PFSK-1 (cell line): ENCODE results near the gene GRB10.

Experiments
- FOXP2 ChIP-seq: optimal IDR thresholded peaks from 2 replicates; pipeline ENCODE3; 2011; ENCODE audit warnings: borderline replicate concordance, control low read depth, inconsistent platforms; ENCODE audit not compliant: insufficient read depth; ENCODE audit errors: extremely low read length, extremely low read depth
- POLR2AphosphoS5 ChIP-seq: IDR thresholded peaks from 2 replicates; pipeline ENCODE4 v1.6.1; 2012; ENCODE audit warnings: low read depth, mild to moderate bottlenecking, control low read depth, low read length, moderate library complexity
- SIN3A ChIP-seq: IDR thresholded peaks from 2 replicates; pipeline ENCODE4 v1.6.1; 2012; ENCODE audit warnings: mild to moderate bottlenecking, low read length, moderate library complexity, borderline replicate concordance; ENCODE audit not compliant: insufficient read depth
- TAF1 ChIP-seq: IDR thresholded peaks from 2 replicates; pipeline ENCODE4 v1.6.1; 2012; ENCODE audit warnings: low read length, control low read depth, borderline replicate concordance; ENCODE audit not compliant: insufficient read depth
- TF ChIP-seq, protein P1 (sequence below), 2 experiments: IDR thresholded peaks; 2 replicates each; pipeline versions ENCODE4 v1.6.1 to v1.8.0; 2011 to 2012; ENCODE audit warnings: low read depth in 2 of 2, low read length in 2 of 2, control low read depth in 1 of 2, inconsistent platforms in 1 of 2, mild to moderate bottlenecking in 1 of 2, moderate library complexity in 1 of 2; ENCODE audit not compliant: insufficient read depth in 1 of 2

Gene GRB10

DNA sequence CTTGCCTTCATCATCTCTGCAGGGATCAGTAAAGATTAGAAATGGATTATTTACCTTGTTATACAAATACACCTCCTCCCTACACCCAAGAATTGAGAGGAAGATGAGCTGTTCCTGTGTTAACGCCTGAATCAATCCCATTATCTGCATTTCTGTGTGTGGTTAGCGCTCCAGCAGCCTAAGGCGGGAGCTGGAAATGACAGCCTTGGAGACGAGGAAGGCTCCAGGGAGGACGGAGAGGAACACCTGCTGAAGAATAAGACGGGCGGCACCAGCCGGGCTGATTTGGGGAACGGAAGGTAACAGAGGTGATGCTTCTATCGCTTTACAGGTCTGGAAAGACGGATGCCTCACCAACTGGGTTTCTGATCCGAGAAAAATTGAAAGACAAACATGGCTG, 183.3 kb downstream of the GRB10 start:
- TF ChIP-seq TAF1 (no peak), FOXP2 (no peak), SIN3A (no peak), POLR2AphosphoS5 (no peak)
- TF ChIP-seq, protein P1, sequence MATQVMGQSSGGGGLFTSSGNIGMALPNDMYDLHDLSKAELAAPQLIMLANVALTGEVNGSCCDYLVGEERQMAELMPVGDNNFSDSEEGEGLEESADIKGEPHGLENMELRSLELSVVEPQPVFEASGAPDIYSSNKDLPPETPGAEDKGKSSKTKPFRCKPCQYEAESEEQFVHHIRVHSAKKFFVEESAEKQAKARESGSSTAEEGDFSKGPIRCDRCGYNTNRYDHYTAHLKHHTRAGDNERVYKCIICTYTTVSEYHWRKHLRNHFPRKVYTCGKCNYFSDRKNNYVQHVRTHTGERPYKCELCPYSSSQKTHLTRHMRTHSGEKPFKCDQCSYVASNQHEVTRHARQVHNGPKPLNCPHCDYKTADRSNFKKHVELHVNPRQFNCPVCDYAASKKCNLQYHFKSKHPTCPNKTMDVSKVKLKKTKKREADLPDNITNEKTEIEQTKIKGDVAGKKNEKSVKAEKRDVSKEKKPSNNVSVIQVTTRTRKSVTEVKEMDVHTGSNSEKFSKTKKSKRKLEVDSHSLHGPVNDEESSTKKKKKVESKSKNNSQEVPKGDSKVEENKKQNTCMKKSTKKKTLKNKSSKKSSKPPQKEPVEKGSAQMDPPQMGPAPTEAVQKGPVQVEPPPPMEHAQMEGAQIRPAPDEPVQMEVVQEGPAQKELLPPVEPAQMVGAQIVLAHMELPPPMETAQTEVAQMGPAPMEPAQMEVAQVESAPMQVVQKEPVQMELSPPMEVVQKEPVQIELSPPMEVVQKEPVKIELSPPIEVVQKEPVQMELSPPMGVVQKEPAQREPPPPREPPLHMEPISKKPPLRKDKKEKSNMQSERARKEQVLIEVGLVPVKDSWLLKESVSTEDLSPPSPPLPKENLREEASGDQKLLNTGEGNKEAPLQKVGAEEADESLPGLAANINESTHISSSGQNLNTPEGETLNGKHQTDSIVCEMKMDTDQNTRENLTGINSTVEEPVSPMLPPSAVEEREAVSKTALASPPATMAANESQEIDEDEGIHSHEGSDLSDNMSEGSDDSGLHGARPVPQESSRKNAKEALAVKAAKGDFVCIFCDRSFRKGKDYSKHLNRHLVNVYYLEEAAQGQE (IDR thresholded peaks at IDR 0.05; ENCODE audit: insufficient read depth in 1 of 2, low read depth in 2 of 2, low read length in 2 of 2): no peak

DNA sequence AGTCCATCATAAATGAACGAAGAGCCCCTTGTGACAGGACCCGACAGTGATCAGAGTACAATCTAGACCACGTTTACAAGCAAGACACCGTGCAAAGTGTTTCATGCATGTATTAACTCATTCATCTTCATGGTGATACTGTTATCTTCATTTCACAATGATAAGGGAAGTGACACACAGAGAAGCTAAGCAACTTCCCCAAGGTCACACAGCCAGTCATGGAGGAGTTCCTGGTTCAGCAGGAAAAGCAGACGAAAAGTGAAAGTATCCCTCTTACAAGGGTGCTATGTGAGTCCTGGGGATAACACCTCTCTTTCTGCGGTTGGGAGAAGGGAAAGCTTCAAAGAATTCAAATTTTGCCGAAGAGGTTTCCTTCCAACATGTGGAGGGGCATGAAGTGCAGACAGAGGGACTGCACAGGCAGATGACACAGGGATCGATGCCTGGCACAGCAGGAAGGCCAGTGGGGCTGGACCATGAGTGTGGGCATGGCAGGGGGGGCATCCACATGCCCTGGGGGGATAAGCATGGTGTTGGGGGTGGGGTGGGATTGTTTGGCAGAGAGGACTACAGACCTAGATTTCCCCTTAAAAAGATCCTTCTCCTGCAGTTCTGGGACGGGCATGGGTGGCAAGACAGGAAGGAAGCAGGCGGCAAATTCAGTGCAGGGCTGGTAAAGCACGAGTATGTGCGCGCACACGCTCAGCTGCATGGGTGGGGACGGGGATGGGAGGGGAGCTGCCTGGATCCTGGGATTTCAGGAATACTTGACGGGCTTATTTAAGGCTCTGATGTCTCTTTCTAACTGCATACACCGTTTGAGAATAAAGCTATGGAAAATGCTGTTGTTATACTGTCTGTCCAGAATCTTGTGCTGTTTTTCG, 184.0 kb downstream of the GRB10 start:
- TF ChIP-seq, protein P1 (IDR thresholded peaks at IDR 0.05; ENCODE audit: insufficient read depth in 1 of 2, low read depth in 2 of 2, low read length in 2 of 2): no peak
- TF ChIP-seq FOXP2: no peak
- TF ChIP-seq TAF1: no peak
- TF ChIP-seq POLR2AphosphoS5: no peak
- TF ChIP-seq SIN3A: no peak

DNA sequence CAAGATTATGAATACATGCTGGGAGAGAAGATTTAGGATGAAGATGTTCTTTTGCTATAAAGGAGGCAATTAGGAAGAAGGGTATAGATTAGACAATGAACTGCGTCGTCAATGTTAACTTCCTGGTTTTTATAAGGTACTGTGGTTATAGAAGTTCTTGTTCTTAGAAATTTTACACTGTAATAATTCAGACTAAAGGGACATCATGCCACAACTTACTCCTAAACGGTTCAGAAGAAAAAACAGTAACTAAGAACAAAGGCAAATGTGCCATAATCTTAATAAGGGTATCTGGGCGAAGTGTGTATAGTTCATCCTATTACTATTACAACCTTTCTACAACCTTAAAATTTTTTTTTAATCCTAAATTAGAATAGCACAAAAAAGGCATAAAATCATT, 186.2 kb downstream of the GRB10 start:
- TF ChIP-seq FOXP2: no peak
- TF ChIP-seq SIN3A: no peak
- TF ChIP-seq, protein P1 (IDR thresholded peaks at IDR 0.05; ENCODE audit: insufficient read depth in 1 of 2, low read depth in 2 of 2, low read length in 2 of 2): no peak
- no peak for TF ChIP-seq TAF1
- TF ChIP-seq POLR2AphosphoS5: no peak

DNA sequence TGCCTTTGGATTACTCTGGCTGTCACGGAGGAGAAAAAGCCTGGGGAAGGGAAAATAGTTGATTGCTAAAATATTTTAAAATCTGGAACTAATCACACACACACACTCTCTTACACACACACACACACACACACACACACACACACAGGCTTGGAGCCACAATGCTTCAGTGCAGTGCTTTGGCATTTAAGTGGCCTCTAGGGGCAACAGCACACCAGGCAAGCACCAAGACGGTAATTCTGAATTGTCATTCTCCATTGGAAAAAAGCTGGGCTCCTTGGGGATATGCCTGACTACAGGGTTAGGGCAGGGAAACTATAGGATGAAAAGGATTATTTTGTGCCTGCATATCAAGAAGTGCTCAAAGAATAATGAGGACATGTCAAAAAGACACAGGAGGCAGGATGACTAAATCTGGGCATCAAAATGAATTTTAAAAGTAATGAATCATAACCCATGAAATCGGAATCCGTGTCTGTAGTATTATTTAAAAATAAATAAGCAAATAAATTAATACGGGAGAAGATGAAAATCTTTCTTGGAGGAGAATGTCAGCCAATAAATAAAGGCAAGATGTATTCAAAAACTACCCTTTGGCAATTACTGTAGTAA, 187.1 kb downstream of the GRB10 start:
- no peak for TF ChIP-seq FOXP2
- TF ChIP-seq POLR2AphosphoS5: no peak
- no peak for TF ChIP-seq SIN3A
- TF ChIP-seq, protein P1 (IDR thresholded peaks at IDR 0.05; ENCODE audit: insufficient read depth in 1 of 2, low read depth in 2 of 2, low read length in 2 of 2): no peak
- TF ChIP-seq TAF1: no peak
